Measurements from ENCODE around the gene ZNF718.
"Not testable (repeated sequence)": the region's sequence is repeated elsewhere in the genome, so short reads cannot be mapped to it uniquely, and the experiment has no call there.

The ZNF718 gene

GRCh38 chr4:138935-139334, 14.6 kb downstream of the ZNF718 start:
- no peak for DNase-seq (ENCODE audit: low read depth, low spot score)
- no peak overlapping the region for H3K9ac ChIP-seq (ENCODE audit: insufficient read length)
- no peak for TF ChIP-seq FOXP2 (optimal IDR thresholded peaks at IDR 0.05; ENCODE audit: control extremely low read depth, extremely low read length, insufficient read depth)
- no peak for TF ChIP-seq POLR2AphosphoS5 (IDR thresholded peaks at IDR 0.05; ENCODE audit: borderline replicate concordance, low read depth, low read length)
- TF ChIP-seq EZH2 (IDR thresholded peaks at IDR 0.05): no peak
- no peak overlapping the region for H3K4me3 ChIP-seq
- peaks cover 33% of the 10 kb centered on the region for H3K9me3 ChIP-seq (ENCODE audit: low read depth, low read length)
- H3K36me3 ChIP-seq (ENCODE audit: insufficient read depth, low read length): peaks cover 99% of the 10 kb centered on the region
- H3K27ac ChIP-seq: no peak overlapping the region

- Histone ChIP-seq H3K27ac (no peak overlapping the region), H3K9me3 (ENCODE audit: low read depth, low read length) (peaks cover 32% of the 10 kb centered on the region), H3K9ac (ENCODE audit: insufficient read length) (no peak overlapping the region), H3K36me3 (ENCODE audit: insufficient read depth, low read length) (peaks cover 96% of the 10 kb centered on the region), H3K4me3 (no peak overlapping the region)
- no peak for TF ChIP-seq FOXP2 (optimal IDR thresholded peaks at IDR 0.05; ENCODE audit: control extremely low read depth, extremely low read length, insufficient read depth)
- no peak for TF ChIP-seq EZH2 (IDR thresholded peaks at IDR 0.05)
- TF ChIP-seq POLR2AphosphoS5 (IDR thresholded peaks at IDR 0.05; ENCODE audit: borderline replicate concordance, low read depth, low read length): no peak
- no peak for DNase-seq (ENCODE audit: low read depth, low spot score)
Measured at GRCh38 chr4:139691-140090, 15.4 kb downstream of the ZNF718 start.

- Histone ChIP-seq H3K27ac (no peak overlapping the region), H3K36me3 (ENCODE audit: insufficient read depth, low read length) (peaks cover 83% of the 10 kb centered on the region), H3K9me3 (ENCODE audit: low read depth, low read length) (peaks cover 35% of the 10 kb centered on the region), H3K4me3 (no peak overlapping the region), H3K9ac (ENCODE audit: insufficient read length) (no peak overlapping the region)
- TF ChIP-seq EZH2 (IDR thresholded peaks at IDR 0.05): no peak
- no peak for TF ChIP-seq POLR2AphosphoS5 (IDR thresholded peaks at IDR 0.05; ENCODE audit: borderline replicate concordance, low read depth, low read length)
- TF ChIP-seq FOXP2 (optimal IDR thresholded peaks at IDR 0.05; ENCODE audit: control extremely low read depth, extremely low read length, insufficient read depth): no peak
- no peak for DNase-seq (ENCODE audit: low read depth, low spot score)
Measured at GRCh38 chr4:146621-147020, 22.3 kb downstream of the ZNF718 start.

GRCh38 chr4:147233-147632, 22.9 kb downstream of the ZNF718 start:
- no peak for DNase-seq (ENCODE audit: low read depth, low spot score)
- TF ChIP-seq EZH2 (IDR thresholded peaks at IDR 0.05) (no peak), POLR2AphosphoS5 (IDR thresholded peaks at IDR 0.05; ENCODE audit: borderline replicate concordance, low read depth, low read length) (no peak), FOXP2 (optimal IDR thresholded peaks at IDR 0.05; ENCODE audit: control extremely low read depth, extremely low read length, insufficient read depth) (no peak)
- Histone ChIP-seq H3K27ac (no peak overlapping the region), H3K36me3 (ENCODE audit: insufficient read depth, low read length) (peaks cover 77% of the 10 kb centered on the region), H3K9ac (ENCODE audit: insufficient read length) (no peak overlapping the region), H3K9me3 (ENCODE audit: low read depth, low read length) (peaks cover 35% of the 10 kb centered on the region), H3K4me3 (no peak overlapping the region)

GRCh38 chr4:161496-162284, 37.4 kb downstream of the ZNF718 start:
- no peak for DNase-seq (ENCODE audit: low read depth, low spot score)
- Histone ChIP-seq H3K27ac (no peak overlapping the region), H3K36me3 (ENCODE audit: insufficient read depth, low read length) (peaks cover 36% of the 10 kb centered on the region), H3K9me3 (ENCODE audit: low read depth, low read length) (peaks cover 41% of the 10 kb centered on the region), H3K4me3 (no peak overlapping the region), H3K9ac (ENCODE audit: insufficient read length) (no peak overlapping the region)
- no peak for TF ChIP-seq POLR2AphosphoS5 (IDR thresholded peaks at IDR 0.05; ENCODE audit: borderline replicate concordance, low read depth, low read length)
- TF ChIP-seq FOXP2 (optimal IDR thresholded peaks at IDR 0.05; ENCODE audit: control extremely low read depth, extremely low read length, insufficient read depth): no peak
- TF ChIP-seq EZH2 (IDR thresholded peaks at IDR 0.05): no peak

- not testable (repeated sequence) for DNase-seq (ENCODE audit: low read depth, low spot score); H3K9ac ChIP-seq (ENCODE audit: insufficient read length); H3K9me3 ChIP-seq (ENCODE audit: low read depth, low read length); H3K4me3 ChIP-seq; H3K36me3 ChIP-seq (ENCODE audit: insufficient read depth, low read length); H3K27ac ChIP-seq
Measured at GRCh38 chr4:169640-170039, 45.3 kb downstream of the ZNF718 start.

- H3K27ac ChIP-seq; H3K36me3 ChIP-seq (ENCODE audit: insufficient read depth, low read length); H3K4me3 ChIP-seq; H3K9ac ChIP-seq (ENCODE audit: insufficient read length); DNase-seq (ENCODE audit: low read depth, low spot score); H3K9me3 ChIP-seq (ENCODE audit: low read depth, low read length): not testable (repeated sequence)
Measured at GRCh38 chr4:171318-171717, 47.0 kb downstream of the ZNF718 start.

GRCh38 chr4:173666-174314, 49.5 kb downstream of the ZNF718 start:
- Histone ChIP-seq H3K4me3 (no peak overlapping the region), H3K27ac (no peak overlapping the region), H3K9ac (ENCODE audit: insufficient read length) (no peak overlapping the region), H3K9me3 (ENCODE audit: low read depth, low read length) (no peaks in the 10 kb centered on the region; the same call in 1 of the 2 replicates), H3K36me3 (ENCODE audit: insufficient read depth, low read length) (no peaks in the 10 kb centered on the region)
- TF ChIP-seq POLR2AphosphoS5 (IDR thresholded peaks at IDR 0.05; ENCODE audit: borderline replicate concordance, low read depth, low read length) (no peak), EZH2 (IDR thresholded peaks at IDR 0.05) (no peak), FOXP2 (optimal IDR thresholded peaks at IDR 0.05; ENCODE audit: control extremely low read depth, extremely low read length, insufficient read depth) (no peak)
- no peak for DNase-seq (ENCODE audit: low read depth, low spot score)

- no peak overlapping the region for H3K4me3 ChIP-seq
- no peaks in the 10 kb centered on the region for H3K36me3 ChIP-seq (ENCODE audit: insufficient read depth, low read length)
- peaks cover 3% of the 10 kb centered on the region; the same call in 1 of the 2 replicates for H3K9me3 ChIP-seq (ENCODE audit: low read depth, low read length)
- no peak for DNase-seq (ENCODE audit: low read depth, low spot score)
- H3K9ac ChIP-seq (ENCODE audit: insufficient read length): no peak overlapping the region
- no peak overlapping the region for H3K27ac ChIP-seq
- TF ChIP-seq EZH2 (IDR thresholded peaks at IDR 0.05): no peak
- no peak for TF ChIP-seq POLR2AphosphoS5 (IDR thresholded peaks at IDR 0.05; ENCODE audit: borderline replicate concordance, low read depth, low read length)
- TF ChIP-seq FOXP2 (optimal IDR thresholded peaks at IDR 0.05; ENCODE audit: control extremely low read depth, extremely low read length, insufficient read depth): no peak
Measured at GRCh38 chr4:175986-176385, 51.7 kb downstream of the ZNF718 start.
